ENCODE data around the gene TMBIM6.
A peak's percentile ranks its signal among the peaks of the same experiment; 100 is the strongest.
"Not testable (repeated sequence)": the region's sequence is repeated elsewhere in the genome, so short reads cannot be mapped to it uniquely, and the experiment has no call there.

Gene TMBIM6

GRCh38 chr12:49777341-49777740 lies 36.0 kb downstream of the TMBIM6 start:
- no peak for DNase-seq

GRCh38 chr12:49777800-49778748 lies 36.7 kb downstream of the TMBIM6 start:
- peak in 1 of 2 experiments; percentile 34 for DNase-seq

- no peak for DNase-seq
These were observed 38.2 kb downstream of the TMBIM6 start for GRCh38 chr12:49779581-49779980.

GRCh38 chr12:49780914-49781313 lies 39.6 kb downstream of the TMBIM6 start:
- not testable (repeated sequence) for DNase-seq

GRCh38 chr12:49783917-49784676 lies 42.7 kb downstream of the TMBIM6 start:
- no peak for DNase-seq

- DNase-seq, result no peak
These were observed 43.5 kb downstream of the TMBIM6 start for GRCh38 chr12:49784756-49785409.

GRCh38 chr12:49787672-49788071 lies 46.3 kb downstream of the TMBIM6 start:
- DNase-seq, result no peak

GRCh38 chr12:49789992-49790391 lies 48.6 kb downstream of the TMBIM6 start:
- DNase-seq, result no peak

GRCh38 chr12:49790741-49791555 lies 49.6 kb downstream of the TMBIM6 start:
- no peak for DNase-seq

GRCh38 chr12:49791700-49792099 lies 50.3 kb downstream of the TMBIM6 start:
- no peak for DNase-seq

- no peak for DNase-seq
These were observed 51.0 kb downstream of the TMBIM6 start for GRCh38 chr12:49792181-49792970.

GRCh38 chr12:49792976-49793580 lies 51.7 kb downstream of the TMBIM6 start:
- no peak for DNase-seq

- no peak for DNase-seq
These were observed 52.3 kb downstream of the TMBIM6 start for GRCh38 chr12:49793620-49794019.

- no peak for DNase-seq
These were observed 52.7 kb downstream of the TMBIM6 start for GRCh38 chr12:49794021-49794420.

- DNase-seq, result no peak
These were observed 53.7 kb downstream of the TMBIM6 start for GRCh38 chr12:49794811-49795653.

GRCh38 chr12:49795654-49796105 lies 54.3 kb downstream of the TMBIM6 start:
- DNase-seq, result no peak

GRCh38 chr12:49796155-49796554 lies 54.8 kb downstream of the TMBIM6 start:
- no peak for DNase-seq

- DNase-seq, result no peak
These were observed 55.5 kb downstream of the TMBIM6 start for GRCh38 chr12:49796606-49797448.

- no peak for DNase-seq
These were observed 56.1 kb downstream of the TMBIM6 start for GRCh38 chr12:49797449-49797776.
